ENCODE results near the gene ASAP2. TPM values are rescaled to one million over a fixed set of nuclear protein-coding genes. Genes with fewer than 3 reads are reported as not detected.

ASAP2 gene
- total and polyA plus RNA-seq, 9 of the 15 experiments (the other 6 are each of a cell fraction or from before 2014, with no cell fraction given) = 0.06 to 4.3 (median 3.1) TPM

DNA sequence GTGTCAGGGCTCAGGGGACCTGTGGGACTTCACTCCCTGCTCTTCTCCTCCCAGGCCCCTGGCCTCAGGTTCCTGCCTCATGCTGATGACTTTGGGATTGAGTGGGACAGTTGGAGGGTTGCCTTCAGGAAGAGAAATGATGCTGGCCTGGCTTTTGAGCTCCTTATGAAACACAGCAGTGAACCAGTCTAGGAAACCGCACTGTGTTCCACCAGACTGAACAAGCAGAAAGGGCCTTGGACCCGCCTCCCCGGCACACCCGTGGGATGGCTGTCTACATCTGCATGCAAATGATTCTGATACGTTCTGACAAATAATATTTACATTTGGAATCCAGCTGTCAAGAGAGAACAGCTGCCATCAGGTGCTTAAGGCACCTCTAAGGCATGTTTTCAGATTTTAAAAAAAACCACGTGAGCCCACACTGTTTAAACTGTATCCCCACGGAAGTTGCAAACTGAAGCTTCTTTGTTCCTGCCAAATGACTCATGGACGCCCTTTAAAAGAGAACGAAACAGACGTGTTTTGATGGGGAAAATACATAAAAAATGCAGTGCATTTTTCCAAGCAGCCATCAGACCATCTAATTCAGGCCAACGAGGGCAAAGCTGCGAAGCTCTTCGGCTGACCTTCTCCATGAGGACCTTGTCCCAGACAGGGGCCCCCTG lies 27.6 kb upstream of the ASAP2 start:
- no TSS peak for BruUV-seq (replicated peaks)
- ATAC-seq = no peak; the same call in 2 of the 3 replicates
- no peak for DNase-seq (ENCODE audit: extremely low read depth in 1 of 4, low spot score in 3 of 4)
- Histone ChIP-seq H4K20me1 (replicated peaks; ENCODE audit: control insufficient read depth, insufficient read depth, low read length) (no peaks in the 10 kb centered on the region), H3K9me1 (ENCODE audit: control insufficient read depth, insufficient read depth, low read length) (no peaks in the 10 kb centered on the region), H3K9me3 (replicated peaks; ENCODE audit: control insufficient read depth, insufficient read depth, low read depth, low read length) (peaks cover 2% of the 10 kb centered on the region; the same call in 1 of the 2 replicates), H3K27me3 (ENCODE audit: control insufficient read depth in 2 of 2, insufficient read depth in 2 of 2, low read length in 2 of 2) (peaks cover 3 to 39% of the 10 kb centered on the region in 2 experiments; a peak in 3 of 5 replicates), H3K27ac (ENCODE audit: extremely low read depth, low read depth, low read length) (no peak overlapping the region), H3K36me3 (ENCODE audit: control insufficient read depth, insufficient read depth, low read length) (no peaks in the 10 kb centered on the region), H3K79me2 (ENCODE audit: control insufficient read depth, insufficient read depth, low read length) (no peaks in the 10 kb centered on the region), H3K4me1 (replicated peaks in 1 of 2; ENCODE audit: control insufficient read depth in 2 of 2, insufficient read depth in 2 of 2, low read length in 2 of 2) (peaks cover 5 to 6% of the 10 kb centered on the region in 2 experiments; a peak in 4 of 5 replicates), H3K4me3 (no peak overlapping the region), H3K4me2 (ENCODE audit: insufficient read depth, low read length) (no peak overlapping the region), H2AFZ (ENCODE audit: low read depth, low read length) (no peak overlapping the region), H3K9ac (ENCODE audit: insufficient read depth in 1 of 2, low read depth in 2 of 2, low read length in 2 of 2) (peak overlapping the region in 1 of 2 experiments; percentile 39; a peak in 1 of 4 replicates)
- CTCF ChIA-PET (ENCODE audit: low intra/inter-chr PET ratio) = no interaction called here
- POLR2A ChIA-PET = interaction anchor here (0.8 kb wide), 1 partner anchor 9 kb away, joined by 3 read pairs; no protein-coding TSS in a partner anchor
- TF ChIP-seq ZKSCAN3 (CRISPR knock-in tag; IDR thresholded peaks at IDR 0.05) (no peak), CREB1 (IDR thresholded peaks at IDR 0.05) (no peak), CREB1 (CRISPR knock-in tag; IDR thresholded peaks at IDR 0.05) (no peak), NONO (IDR thresholded peaks at IDR 0.05; ENCODE audit: low read depth in 2 of 2, low read length in 1 of 2) (no peak), TAL1 (IDR thresholded peaks at IDR 0.05) (no peak), NFE2 (IDR thresholded peaks at IDR 0.05; ENCODE audit: low read depth) (no peak), SMC3 (conservative IDR thresholded peaks at IDR 0.05; ENCODE audit: insufficient read depth, low read depth, low read length) (no peak), PCBP2 (IDR thresholded peaks at IDR 0.05; ENCODE audit: low read depth, low read length, poor library complexity, severe bottlenecking) (no peak), SREBF1 (IDR thresholded peaks at IDR 0.05; ENCODE audit: borderline replicate concordance, low read depth, low read length) (no peak), ILK (tag; IDR thresholded peaks at IDR 0.05; ENCODE audit: borderline replicate concordance, low read depth) (no peak)
- TF ChIP-seq, protein P1, sequence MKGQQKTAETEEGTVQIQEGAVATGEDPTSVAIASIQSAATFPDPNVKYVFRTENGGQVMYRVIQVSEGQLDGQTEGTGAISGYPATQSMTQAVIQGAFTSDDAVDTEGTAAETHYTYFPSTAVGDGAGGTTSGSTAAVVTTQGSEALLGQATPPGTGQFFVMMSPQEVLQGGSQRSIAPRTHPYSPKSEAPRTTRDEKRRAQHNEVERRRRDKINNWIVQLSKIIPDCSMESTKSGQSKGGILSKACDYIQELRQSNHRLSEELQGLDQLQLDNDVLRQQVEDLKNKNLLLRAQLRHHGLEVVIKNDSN (CRISPR knock-in tag; IDR thresholded peaks at IDR 0.05) = no peak
- TF ChIP-seq, protein P2, sequence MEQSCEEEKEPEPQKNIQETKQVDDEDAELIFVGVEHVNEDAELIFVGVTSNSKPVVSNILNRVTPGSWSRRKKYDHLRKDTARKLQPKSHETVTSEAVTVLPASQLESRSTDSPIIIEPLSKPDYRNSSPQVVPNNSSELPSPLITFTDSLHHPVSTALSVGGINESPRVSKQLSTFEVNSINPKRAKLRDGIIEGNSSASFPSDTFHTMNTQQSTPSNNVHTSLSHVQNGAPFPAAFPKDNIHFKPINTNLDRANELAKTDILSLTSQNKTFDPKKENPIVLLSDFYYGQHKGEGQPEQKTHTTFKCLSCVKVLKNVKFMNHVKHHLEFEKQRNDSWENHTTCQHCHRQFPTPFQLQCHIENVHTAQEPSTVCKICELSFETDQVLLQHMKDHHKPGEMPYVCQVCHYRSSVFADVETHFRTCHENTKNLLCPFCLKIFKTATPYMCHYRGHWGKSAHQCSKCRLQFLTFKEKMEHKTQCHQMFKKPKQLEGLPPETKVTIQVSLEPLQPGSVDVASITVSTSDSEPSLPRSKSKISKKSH (CRISPR knock-in tag; IDR thresholded peaks at IDR 0.05) = no peak
- no peak for FAIRE-seq
- intact Hi-C loops (cut with micrococcal nuclease) = no loop called here
- WGBS (ENCODE audit: insufficient coverage, low coverage, missing lambda C conversion rate) = 18% methylated on average over 13 of the region's 13 CpGs
- in situ Hi-C loops (cut with MboI) = no loop called here
